ENCODE results near the gene STEAP1B. TPM values are rescaled to one million over a fixed set of nuclear protein-coding genes. Genes with fewer than 3 reads are reported as not detected.
"Not testable (repeated sequence)": the region's sequence is repeated elsewhere in the genome, so short reads cannot be mapped to it uniquely, and the experiment has no call there.

STEAP1B gene
- polyA plus RNA-seq, 1 experiment: 1.4 TPM

DNA sequence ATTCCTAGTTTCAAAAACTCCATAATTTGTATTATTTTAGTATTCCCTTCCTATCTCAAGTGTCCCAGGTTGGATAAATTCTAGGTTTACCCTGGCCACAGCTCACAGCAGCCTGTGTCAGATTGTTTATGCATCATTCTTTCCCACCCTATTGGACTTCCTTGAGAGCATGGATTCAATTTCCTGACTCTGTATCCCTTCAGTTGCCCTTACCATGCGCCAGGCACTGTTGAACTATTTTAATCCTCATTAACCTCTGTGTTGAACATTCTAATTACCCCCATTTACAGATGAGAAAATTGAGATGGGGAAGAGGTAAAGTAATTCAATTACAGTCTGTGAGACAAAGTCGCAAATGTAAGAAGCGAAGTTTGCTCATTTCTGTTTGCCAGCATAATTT lies 58.8 kb downstream of the STEAP1B start:
- H3K36me3 ChIP-seq (ENCODE audit: control insufficient read depth, insufficient read depth, low read length): no peaks in the 10 kb centered on the region
- H3K27me3 ChIP-seq (ENCODE audit: control insufficient read depth, insufficient read depth, low read length): no peaks in the 10 kb centered on the region; the same call in 1 of the 2 replicates
- ChIA-PET CTCF (interaction anchor here (3.5 kb wide), 1 partner anchor 11 kb away, joined by 15 read pairs; no protein-coding TSS in a partner anchor), POLR2A (no interaction called here)
- no peak for DNase-seq (ENCODE audit: low read depth)
- H3K4me3 ChIP-seq (ENCODE audit: low read depth, low read length): no peak overlapping the region
- TF ChIP-seq, protein P1, sequence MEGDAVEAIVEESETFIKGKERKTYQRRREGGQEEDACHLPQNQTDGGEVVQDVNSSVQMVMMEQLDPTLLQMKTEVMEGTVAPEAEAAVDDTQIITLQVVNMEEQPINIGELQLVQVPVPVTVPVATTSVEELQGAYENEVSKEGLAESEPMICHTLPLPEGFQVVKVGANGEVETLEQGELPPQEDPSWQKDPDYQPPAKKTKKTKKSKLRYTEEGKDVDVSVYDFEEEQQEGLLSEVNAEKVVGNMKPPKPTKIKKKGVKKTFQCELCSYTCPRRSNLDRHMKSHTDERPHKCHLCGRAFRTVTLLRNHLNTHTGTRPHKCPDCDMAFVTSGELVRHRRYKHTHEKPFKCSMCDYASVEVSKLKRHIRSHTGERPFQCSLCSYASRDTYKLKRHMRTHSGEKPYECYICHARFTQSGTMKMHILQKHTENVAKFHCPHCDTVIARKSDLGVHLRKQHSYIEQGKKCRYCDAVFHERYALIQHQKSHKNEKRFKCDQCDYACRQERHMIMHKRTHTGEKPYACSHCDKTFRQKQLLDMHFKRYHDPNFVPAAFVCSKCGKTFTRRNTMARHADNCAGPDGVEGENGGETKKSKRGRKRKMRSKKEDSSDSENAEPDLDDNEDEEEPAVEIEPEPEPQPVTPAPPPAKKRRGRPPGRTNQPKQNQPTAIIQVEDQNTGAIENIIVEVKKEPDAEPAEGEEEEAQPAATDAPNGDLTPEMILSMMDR (IDR thresholded peaks at IDR 0.05; ENCODE audit: insufficient read depth, low read depth, low read length): no peak

DNA sequence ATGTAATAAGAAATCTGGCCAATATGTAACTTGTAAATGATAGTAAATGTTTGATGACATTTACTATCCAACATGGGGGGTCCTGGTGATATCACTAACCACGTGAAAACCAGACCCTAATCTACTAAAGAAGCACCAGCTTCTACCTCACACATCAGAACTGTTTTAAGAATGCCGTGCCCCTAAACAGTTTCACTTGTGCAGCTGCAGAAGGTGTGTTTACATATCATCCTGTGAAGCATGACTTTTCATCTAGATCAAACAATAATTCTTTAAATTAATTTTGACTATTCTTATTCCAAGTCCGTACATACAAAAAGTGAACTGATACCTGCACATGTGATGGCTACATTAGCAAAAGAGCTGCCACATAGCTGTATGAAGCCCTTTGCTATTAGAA lies 61.0 kb downstream of the STEAP1B start:
- Histone ChIP-seq H3K4me3 (ENCODE audit: low read depth, low read length) (no peak overlapping the region), H3K36me3 (ENCODE audit: control insufficient read depth, insufficient read depth, low read length) (no peaks in the 10 kb centered on the region), H3K27me3 (ENCODE audit: control insufficient read depth, insufficient read depth, low read length) (no peaks in the 10 kb centered on the region; the same call in 1 of the 2 replicates)
- ChIA-PET POLR2A (no interaction called here), CTCF (interaction anchor here (1.0 to 3.5 kb wide), 3 partner anchors 13 to 336 kb away, joined by 4 to 15 read pairs (median 6); no protein-coding TSS in a partner anchor)
- TF ChIP-seq, protein P1 (IDR thresholded peaks at IDR 0.05; ENCODE audit: insufficient read depth, low read depth, low read length): no peak
- DNase-seq (ENCODE audit: low read depth): no peak

DNA sequence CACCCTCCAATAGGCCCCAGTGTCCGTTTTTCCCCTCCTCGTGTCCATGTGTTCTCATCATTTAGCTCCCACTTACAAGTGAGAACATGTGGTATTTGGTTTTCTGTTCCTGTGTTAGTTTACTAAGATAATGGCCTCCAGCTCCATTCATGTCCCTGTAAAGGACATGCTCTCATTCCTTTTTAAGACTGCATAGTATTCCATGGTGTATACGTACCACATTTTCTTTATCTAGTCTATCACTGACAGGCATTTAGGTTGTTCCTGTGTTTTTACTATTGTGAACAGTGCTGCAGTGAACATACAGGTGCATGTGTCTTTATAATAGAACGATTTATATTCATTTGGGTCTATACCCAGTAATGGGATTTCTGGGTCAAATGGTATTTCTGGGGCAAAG lies 63.4 kb downstream of the STEAP1B start:
- DNase-seq (ENCODE audit: low read depth); POLR2A ChIA-PET; H3K36me3 ChIP-seq (ENCODE audit: control insufficient read depth, insufficient read depth, low read length); H3K27me3 ChIP-seq (ENCODE audit: control insufficient read depth, insufficient read depth, low read length); H3K4me3 ChIP-seq (ENCODE audit: low read depth, low read length): not testable (repeated sequence)
- CTCF ChIA-PET: interaction anchor here (0.5 to 2.3 kb wide), 3 partner anchors 10 to 72 kb away, joined by 3 to 9 read pairs (median 5); no protein-coding TSS in a partner anchor

DNA sequence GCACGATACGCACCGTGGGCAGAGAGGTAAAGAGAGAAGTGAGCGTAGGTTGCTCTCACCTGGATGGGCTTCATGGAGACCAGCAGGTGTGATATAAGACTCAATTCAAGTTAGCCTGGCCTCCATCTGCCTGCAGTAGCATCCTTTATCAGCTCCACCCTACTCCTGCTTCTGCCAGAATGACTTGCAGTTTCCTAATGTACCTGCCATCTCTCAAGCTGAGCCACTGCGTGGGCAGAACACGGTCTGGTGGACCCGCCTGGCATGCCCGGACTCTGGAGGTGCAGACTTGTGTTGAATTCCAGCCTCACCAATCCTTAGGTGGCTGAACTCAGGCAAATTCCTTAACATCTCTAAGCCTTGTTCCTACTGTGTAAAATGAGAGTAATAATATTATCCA lies 64.3 kb downstream of the STEAP1B start:
- TF ChIP-seq, protein P1 (IDR thresholded peaks at IDR 0.05; ENCODE audit: insufficient read depth, low read depth, low read length): no peak
- Histone ChIP-seq H3K36me3 (ENCODE audit: control insufficient read depth, insufficient read depth, low read length) (no peaks in the 10 kb centered on the region), H3K27me3 (ENCODE audit: control insufficient read depth, insufficient read depth, low read length) (no peaks in the 10 kb centered on the region; the same call in 1 of the 2 replicates), H3K4me3 (ENCODE audit: low read depth, low read length) (no peak overlapping the region)
- ChIA-PET POLR2A (no interaction called here), CTCF (interaction anchor here (1.6 to 2.3 kb wide), 2 partner anchors 10 to 17 kb away, joined by 5 to 9 read pairs; no protein-coding TSS in a partner anchor)
- no peak for DNase-seq (ENCODE audit: low read depth)

DNA sequence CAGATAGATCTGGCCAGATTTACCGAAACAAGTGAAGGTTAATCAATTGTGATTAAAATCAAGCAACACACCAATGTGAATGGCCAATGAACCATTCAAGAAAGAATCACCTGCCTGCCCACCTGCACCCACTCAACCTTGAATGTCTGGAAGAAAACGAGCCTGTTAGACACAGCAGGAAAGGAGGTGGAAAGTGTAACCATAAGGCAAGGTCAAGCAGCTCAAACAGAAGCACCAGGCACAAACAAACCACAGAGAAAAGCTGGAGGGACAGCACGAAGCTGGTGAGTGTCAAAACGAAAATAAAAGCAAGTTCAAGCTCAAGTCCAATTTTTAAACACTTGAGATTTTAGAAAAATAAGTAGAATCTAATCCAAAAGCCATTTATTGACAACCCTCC lies 64.9 kb downstream of the STEAP1B start:
- ChIA-PET POLR2A (no interaction called here), CTCF (interaction anchor here (2.3 kb wide), 1 partner anchor 11 kb away, joined by 9 read pairs; no protein-coding TSS in a partner anchor)
- DNase-seq (ENCODE audit: low read depth): no peak
- no peaks in the 10 kb centered on the region for H3K36me3 ChIP-seq (ENCODE audit: control insufficient read depth, insufficient read depth, low read length)
- H3K27me3 ChIP-seq (ENCODE audit: control insufficient read depth, insufficient read depth, low read length): no peaks in the 10 kb centered on the region; the same call in 1 of the 2 replicates
- TF ChIP-seq, protein P1 (IDR thresholded peaks at IDR 0.05; ENCODE audit: insufficient read depth, low read depth, low read length): no peak
- H3K4me3 ChIP-seq (ENCODE audit: low read depth, low read length): no peak overlapping the region

Data from BJ (cell line).